Fibroblast of lung (primary cell): ENCODE results near the gene CCT7. TPM values are rescaled to one million over a fixed set of nuclear protein-coding genes. Genes with fewer than 3 reads are reported as not detected.
"Not testable (repeated sequence)": the region's sequence is repeated elsewhere in the genome, so short reads cannot be mapped to it uniquely, and the experiment has no call there.

Experiments
- DNase-seq, 2 donors: peaks; one replicate each; pipeline versions ENCODE4 v3.0.0 to v3.0.0-alpha.2; 2010; ENCODE audit warnings: low read depth in 2 of 2
- H2AFZ ChIP-seq: 2 replicates; pipeline ENCODE4 v1.5.1; 2012; ENCODE audit warnings: low read length, control low read depth, inconsistent platforms
- H3K27ac ChIP-seq: 2 replicates; pipeline ENCODE4 v1.5.1; 2011; ENCODE audit warnings: low read length, control low read depth; ENCODE audit not compliant: insufficient read depth
- H3K27me3 ChIP-seq: 2 replicates; pipeline ENCODE4 v1.5.1; 2011; ENCODE audit warnings: mild to moderate bottlenecking, low read length; ENCODE audit not compliant: control insufficient read depth, insufficient read depth
- H3K36me3 ChIP-seq: 2 replicates; pipeline ENCODE4 v1.5.1; 2011; ENCODE audit warnings: low read length; ENCODE audit not compliant: control insufficient read depth, insufficient read depth
- H3K4me1 ChIP-seq: 2 replicates; pipeline ENCODE4 v1.5.1; 2011; ENCODE audit warnings: low read length; ENCODE audit not compliant: control insufficient read depth, insufficient read depth; ENCODE audit errors: extremely low read depth
- H3K4me2 ChIP-seq: 2 replicates; pipeline ENCODE4 v1.5.1; 2011; ENCODE audit warnings: low read length, control low read depth; ENCODE audit not compliant: insufficient read depth; ENCODE audit errors: extremely low read depth
- H3K4me3 ChIP-seq, 4 experiments: fragments of 200-600 bp in 1 of 4; sonication (generic) in 1 of 4; replicated peaks in 1 of 4; 2 replicates each; pipeline ENCODE4 v1.5.1; 2011 to 2016; ENCODE audit warnings: low read length in 4 of 4, low read depth in 3 of 4, mild to moderate bottlenecking in 3 of 4, control low read depth in 2 of 4, inconsistent platforms in 1 of 4, mixed read lengths in 1 of 4; ENCODE audit not compliant: insufficient read depth in 1 of 4; ENCODE audit errors: control extremely low read depth in 1 of 4
- H3K79me2 ChIP-seq: 2 replicates; pipeline ENCODE4 v1.5.1; 2012; ENCODE audit warnings: mild to moderate bottlenecking, low read length, inconsistent platforms; ENCODE audit not compliant: control insufficient read depth, insufficient read depth
- H3K9ac ChIP-seq: 2 replicates; pipeline ENCODE4 v1.5.1; 2011; ENCODE audit warnings: mild to moderate bottlenecking, low read length, control low read depth; ENCODE audit not compliant: insufficient read depth
- H3K9me3 ChIP-seq: 2 replicates; pipeline ENCODE4 v1.5.1; 2012; ENCODE audit warnings: low read depth, low read length; ENCODE audit not compliant: control insufficient read depth, insufficient read depth
- H4K20me1 ChIP-seq: 2 replicates; pipeline ENCODE4 v1.5.1; 2011; ENCODE audit warnings: low read length; ENCODE audit not compliant: control insufficient read depth, insufficient read depth; ENCODE audit errors: extremely low read depth
- EZH2 ChIP-seq: IDR thresholded peaks from 2 replicates; pipeline ENCODE4 v1.5.1; 2012; ENCODE audit warnings: low read length, control low read depth, mild to moderate bottlenecking; ENCODE audit errors: missing control alignments
- polyA plus RNA-seq, 2 donors: library from polyadenylated mRNA; depleted of rRNA in 1 of 2; stranded (reverse) in 1 of 2; unstranded in 1 of 2; fragments of >200 nt; gene quantifications; 2 replicates each; pipeline ENCODE4 v1.2.1, GENCODE V29; 2011 to 2012; ENCODE audit warnings: missing spikeins in 1 of 2
- total RNA-seq: library from RNA; depleted of rRNA; stranded (reverse); fragments of >200 nt; gene quantifications from 2 replicates; pipeline ENCODE4 v1.2.1, GENCODE V29; 2014
- TF ChIP-seq, protein P1 (sequence below), 2 donors: IDR thresholded peaks in 1 of 2; conservative IDR thresholded peaks in 1 of 2; 1 replicate in 1 of 2; 2 replicates in 1 of 2; pipeline ENCODE4 v1.5.1; 2011 to 2012; ENCODE audit warnings: low read length in 2 of 2, control low read depth in 1 of 2, inconsistent platforms in 1 of 2, low read depth in 1 of 2, mild to moderate bottlenecking in 1 of 2

Gene CCT7
- total and polyA plus RNA-seq, 2 donors (not counting 1 experiment from before 2014, with no cell fraction given) = 233 to 299 TPM

- no peak for DNase-seq
- Histone ChIP-seq H3K4me3 (no peak overlapping the region), H3K4me1 (no peaks in the 10 kb centered on the region), H2AFZ (no peak overlapping the region), H3K36me3 (no peaks in the 10 kb centered on the region), H4K20me1 (no peaks in the 10 kb centered on the region), H3K79me2 (no peaks in the 10 kb centered on the region), H3K9me3 (no peaks in the 10 kb centered on the region), H3K27me3 (peaks cover 4% of the 10 kb centered on the region), H3K4me2 (no peak overlapping the region), H3K27ac (no peak overlapping the region), H3K9ac (no peak overlapping the region)
- TF ChIP-seq, protein P1, sequence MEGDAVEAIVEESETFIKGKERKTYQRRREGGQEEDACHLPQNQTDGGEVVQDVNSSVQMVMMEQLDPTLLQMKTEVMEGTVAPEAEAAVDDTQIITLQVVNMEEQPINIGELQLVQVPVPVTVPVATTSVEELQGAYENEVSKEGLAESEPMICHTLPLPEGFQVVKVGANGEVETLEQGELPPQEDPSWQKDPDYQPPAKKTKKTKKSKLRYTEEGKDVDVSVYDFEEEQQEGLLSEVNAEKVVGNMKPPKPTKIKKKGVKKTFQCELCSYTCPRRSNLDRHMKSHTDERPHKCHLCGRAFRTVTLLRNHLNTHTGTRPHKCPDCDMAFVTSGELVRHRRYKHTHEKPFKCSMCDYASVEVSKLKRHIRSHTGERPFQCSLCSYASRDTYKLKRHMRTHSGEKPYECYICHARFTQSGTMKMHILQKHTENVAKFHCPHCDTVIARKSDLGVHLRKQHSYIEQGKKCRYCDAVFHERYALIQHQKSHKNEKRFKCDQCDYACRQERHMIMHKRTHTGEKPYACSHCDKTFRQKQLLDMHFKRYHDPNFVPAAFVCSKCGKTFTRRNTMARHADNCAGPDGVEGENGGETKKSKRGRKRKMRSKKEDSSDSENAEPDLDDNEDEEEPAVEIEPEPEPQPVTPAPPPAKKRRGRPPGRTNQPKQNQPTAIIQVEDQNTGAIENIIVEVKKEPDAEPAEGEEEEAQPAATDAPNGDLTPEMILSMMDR (conservative IDR thresholded peaks at IDR 0.05 in 1 of 2, IDR thresholded peaks at IDR 0.05 in 1 of 2; ENCODE audit: low read depth in 1 of 2, low read length in 2 of 2) = no peak
- TF ChIP-seq EZH2 = no peak
Measured at GRCh38 chr2:73262108-73262651, 28.1 kb downstream of the CCT7 start.

- DNase-seq, H4K20me1 ChIP-seq, H3K9me3 ChIP-seq, H3K4me1 ChIP-seq, H3K9ac ChIP-seq, H3K4me3 ChIP-seq, H3K79me2 ChIP-seq, H3K27me3 ChIP-seq, H3K27ac ChIP-seq, H3K4me2 ChIP-seq, H3K36me3 ChIP-seq, H2AFZ ChIP-seq: not testable (repeated sequence)
Measured at GRCh38 chr2:73262691-73263429, 28.8 kb downstream of the CCT7 start.

- Histone ChIP-seq H3K27me3 (peaks cover 14% of the 10 kb centered on the region), H2AFZ (no peak overlapping the region), H3K27ac (no peak overlapping the region), H3K4me3 (no peak overlapping the region), H3K79me2 (no peaks in the 10 kb centered on the region), H4K20me1 (no peaks in the 10 kb centered on the region), H3K9ac (no peak overlapping the region), H3K4me2 (no peak overlapping the region), H3K9me3 (no peaks in the 10 kb centered on the region), H3K4me1 (no peaks in the 10 kb centered on the region), H3K36me3 (no peaks in the 10 kb centered on the region)
- DNase-seq = no peak
- TF ChIP-seq, protein P1 (conservative IDR thresholded peaks at IDR 0.05 in 1 of 2, IDR thresholded peaks at IDR 0.05 in 1 of 2; ENCODE audit: low read depth in 1 of 2, low read length in 2 of 2) = no peak
- TF ChIP-seq EZH2 = no peak
Measured at GRCh38 chr2:73263540-73264331, 29.6 kb downstream of the CCT7 start.
